GM19328 (cell line): ENCODE measurements around the gene EIF2B4.
"Not testable (repeated sequence)": the region's sequence is repeated elsewhere in the genome, so short reads cannot be mapped to it uniquely, and the experiment has no call there.

Source experiments
- ATAC-seq: cut with Tn5 transposase; IDR thresholded peaks from one replicate; pipeline ENCODE4 v1.9.1; 2021; ENCODE audit warnings: mild to moderate bottlenecking, moderate library complexity; ENCODE audit not compliant: unreplicated experiment

EIF2B4 gene

DNA sequence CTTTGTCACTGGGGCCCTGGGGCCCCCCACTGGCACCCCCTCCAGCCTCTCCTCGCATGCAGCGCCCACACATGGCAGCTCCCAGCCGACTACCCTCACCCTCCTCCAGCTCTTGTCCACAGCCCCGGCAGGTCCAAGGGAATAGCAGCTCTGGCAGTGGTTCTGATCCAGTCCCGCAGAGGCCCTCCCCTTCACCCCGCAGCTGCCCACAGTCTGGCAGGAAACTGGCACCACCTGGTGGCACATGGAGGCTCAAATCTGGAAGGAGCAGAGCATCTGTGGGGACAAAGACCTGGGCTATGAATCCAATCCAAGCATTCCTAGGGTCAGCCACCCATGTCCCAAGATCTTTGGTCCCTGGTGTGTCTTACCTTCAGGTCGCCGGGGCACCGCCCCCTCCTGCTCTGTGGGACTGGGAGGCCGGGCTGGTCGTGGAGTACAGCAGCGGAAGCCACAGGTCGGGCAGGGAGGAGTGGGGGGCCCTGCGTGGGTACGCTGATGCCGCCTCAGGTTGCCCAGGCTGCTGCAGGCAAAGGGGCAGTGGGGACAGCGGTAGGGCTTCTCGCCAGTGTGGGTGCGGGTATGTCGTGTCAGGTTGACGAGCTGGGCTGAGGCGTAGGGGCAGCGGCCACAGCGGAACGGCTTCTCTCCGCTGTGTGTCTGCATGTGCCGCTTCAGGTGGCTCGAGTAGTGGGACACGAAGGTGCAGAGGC is 8.1 kb upstream of the EIF2B4 start:
- no peak for ATAC-seq

DNA sequence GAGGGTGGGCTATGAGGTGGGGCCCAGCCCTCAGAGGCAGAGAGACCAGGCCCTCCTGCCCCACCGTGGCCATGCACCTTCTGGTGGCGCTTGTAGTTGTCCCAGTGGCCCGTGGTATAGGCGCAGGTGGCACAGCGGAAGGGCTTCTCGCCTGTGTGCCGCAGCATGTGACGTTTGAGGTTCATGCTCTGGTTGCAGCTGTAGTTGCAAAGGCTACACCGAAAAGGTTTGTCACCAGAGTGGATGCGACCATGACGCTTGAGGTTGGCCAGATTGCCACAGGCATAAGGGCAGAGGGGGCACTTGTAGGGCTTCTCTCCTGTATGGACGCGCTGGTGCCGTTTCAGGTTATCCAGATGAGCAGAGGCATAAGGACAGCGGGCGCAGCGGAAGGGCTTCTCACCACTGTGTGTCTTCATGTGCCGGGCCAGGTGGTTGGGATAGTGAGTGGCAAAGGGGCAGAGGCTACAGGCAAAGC is 7.5 kb upstream of the EIF2B4 start:
- no peak for ATAC-seq

DNA sequence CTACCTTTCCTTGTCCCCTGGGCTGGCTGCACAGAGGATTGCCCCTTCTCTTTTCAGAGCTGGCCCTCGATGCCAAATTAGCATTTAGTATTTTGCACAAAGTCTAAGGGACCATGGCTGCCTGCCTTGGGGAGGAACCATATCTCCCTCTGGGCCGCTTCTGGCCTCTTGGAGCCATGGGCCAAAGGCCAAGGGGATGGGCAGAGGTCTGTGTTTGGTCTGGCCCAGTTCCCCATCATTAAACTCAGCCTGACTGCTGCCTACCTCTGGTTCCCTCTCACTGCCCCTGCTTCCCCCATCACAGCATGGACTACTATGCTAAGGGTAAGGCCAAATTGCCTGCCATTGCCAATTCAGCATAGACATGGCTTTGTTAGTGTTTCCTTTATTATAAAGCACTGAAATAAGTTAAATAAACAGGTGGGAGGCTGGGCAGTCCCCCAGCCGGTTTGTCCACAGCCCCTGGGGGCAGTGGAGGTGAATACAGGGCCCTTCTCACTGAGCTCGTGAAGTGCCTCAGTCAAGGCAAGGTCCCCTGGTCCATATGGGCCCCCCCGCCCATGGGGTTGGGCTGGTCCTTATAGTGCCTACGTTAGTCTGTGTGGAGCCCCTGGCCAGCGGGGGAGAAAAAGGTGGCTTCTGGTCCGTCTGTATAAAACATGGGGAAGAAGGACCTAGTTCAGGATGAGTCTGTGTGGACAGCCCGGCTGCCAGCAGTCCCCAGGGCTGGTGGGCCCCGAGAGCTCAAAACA is 6.9 kb upstream of the EIF2B4 start:
- no peak for ATAC-seq

DNA sequence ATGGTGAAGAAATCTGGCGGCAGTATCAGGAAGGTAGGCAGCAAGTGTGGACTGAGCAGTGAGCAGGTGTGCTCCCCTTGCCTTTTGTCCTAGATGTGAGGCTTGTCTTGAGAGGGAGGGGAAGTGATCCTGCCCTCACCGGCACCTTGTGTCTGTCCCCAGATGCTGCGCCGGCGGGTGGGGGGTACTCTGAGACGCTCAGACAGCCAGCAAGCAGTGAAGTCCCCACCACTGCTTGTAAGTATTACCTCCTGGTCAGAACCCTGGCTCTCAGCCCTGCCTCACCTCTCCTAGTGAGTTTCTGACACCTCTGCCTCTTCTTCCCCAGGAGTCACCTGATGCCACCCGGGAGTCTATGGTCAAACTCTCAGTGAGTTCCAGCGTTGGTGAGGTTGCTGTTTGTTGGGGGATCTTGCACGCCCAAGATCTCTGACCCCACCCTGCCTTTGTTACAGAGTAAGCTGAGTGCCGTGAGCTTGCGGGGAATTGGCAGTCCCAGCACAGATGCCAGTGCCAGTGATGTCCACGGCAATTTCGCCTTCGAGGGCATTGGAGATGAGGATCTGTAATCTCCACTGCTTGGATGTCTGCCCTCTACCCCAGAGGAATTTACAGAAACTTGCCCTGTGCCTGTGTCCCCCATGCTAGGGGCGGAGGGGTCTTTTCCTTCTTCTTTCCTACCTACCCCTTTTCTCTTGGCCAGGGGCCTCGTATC is 6.2 kb upstream of the EIF2B4 start:
- ATAC-seq: no peak

DNA sequence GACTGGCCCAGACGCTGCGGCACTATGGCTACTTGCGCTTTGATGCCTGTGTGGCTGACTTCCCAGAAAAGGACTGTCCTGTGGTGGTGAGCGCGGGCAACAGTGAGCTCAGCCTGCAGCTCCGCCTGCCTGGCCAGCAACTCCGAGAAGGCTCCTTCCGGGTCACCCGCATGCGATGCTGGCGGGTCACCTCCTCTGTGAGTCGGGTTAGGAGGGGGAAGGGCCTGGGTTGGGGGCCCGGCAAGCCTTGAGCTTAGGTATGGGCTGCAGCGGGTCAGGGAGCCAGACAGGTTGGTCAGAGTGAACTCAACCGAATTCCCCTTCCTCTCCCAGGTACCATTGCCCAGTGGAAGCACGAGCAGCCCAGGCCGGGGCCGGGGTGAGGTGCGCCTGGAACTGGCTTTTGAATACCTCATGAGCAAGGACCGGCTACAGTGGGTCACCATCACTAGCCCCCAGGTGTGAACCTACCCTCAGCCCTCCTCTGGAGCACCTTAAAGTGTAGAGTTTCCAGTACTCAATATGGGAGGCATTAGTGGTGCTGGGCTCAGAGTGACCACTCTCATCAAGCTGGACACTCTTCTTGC is 5.5 kb upstream of the EIF2B4 start:
- ATAC-seq: no peak

DNA sequence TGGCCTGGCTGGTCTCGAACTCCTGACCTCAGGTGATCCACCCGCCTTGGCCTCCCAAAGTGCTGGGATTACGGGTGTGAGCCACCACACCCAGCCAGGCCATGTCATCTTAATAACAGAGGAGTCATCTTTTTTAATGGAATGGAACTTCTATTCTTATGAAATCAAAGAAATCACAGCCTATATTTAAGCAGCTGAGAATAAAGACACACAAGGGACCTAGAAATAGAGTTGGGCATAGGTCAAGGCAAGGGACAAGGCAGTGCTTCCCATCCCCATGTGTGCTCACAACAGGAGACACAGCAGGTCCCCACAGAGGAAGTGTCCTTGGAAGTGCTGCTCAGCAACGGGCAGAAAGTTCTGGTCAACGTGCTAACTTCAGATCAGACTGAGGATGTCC is 3.4 kb upstream of the EIF2B4 start:
- no peak for ATAC-seq

DNA sequence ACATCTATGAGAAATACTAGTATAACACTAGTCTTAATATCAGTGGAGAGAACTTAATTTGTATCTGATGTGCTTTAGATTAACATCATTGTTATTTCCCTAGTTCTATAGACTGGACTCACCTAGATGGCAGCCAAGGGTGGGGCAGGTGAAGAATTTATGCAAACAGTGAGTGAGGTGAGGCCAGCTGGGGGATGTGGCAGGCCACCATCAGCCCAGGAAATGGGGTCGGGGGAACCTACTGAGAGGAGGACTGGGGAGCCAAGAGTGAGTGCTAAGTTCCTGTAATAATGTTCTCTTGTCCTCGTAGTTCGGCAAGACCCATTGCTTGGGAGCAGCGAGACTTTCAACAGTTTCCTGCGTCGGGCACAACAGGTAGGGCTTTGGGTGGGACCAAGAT is 2.8 kb upstream of the EIF2B4 start:
- no peak for ATAC-seq

DNA sequence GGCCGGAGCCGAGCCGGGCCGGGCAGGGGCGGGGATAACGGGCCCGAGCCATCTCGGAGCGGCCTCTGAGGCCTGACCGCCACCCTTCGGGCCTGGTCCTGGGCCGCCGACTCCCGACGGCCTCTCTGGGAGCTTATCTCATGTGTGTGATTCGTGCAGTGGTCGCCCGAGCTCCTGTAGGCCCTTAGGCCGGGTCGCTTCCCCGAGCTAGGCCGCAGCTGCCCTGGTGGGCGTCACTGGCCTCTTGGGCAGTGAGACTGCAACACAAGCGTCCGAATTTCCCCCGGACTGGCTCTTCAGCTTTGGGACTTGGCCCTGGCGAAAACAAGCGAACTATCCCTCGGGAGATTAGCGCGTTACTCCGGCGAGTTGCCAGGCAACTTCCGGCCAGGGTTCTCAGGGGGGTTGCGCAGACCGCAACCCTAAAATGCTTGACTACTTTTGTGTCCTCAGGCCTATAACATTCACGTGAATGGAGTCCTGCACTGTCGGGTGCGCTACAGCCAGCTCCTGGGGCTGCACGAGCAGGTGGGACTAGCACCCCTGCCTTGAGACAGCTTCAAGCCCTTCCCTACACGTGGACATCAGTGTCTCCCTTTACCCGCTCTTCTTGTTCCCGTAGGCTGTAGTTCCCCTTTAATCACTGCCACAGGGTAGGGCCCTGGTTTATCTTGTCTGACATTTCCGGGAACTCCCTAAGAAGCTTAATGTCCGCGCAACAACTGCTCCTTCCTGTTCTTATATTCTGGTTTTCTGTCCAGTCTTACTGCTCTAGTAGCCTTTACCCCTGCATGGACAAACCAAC is 880 bp upstream of the EIF2B4 start:
- ATAC-seq: peak; percentile 8

DNA sequence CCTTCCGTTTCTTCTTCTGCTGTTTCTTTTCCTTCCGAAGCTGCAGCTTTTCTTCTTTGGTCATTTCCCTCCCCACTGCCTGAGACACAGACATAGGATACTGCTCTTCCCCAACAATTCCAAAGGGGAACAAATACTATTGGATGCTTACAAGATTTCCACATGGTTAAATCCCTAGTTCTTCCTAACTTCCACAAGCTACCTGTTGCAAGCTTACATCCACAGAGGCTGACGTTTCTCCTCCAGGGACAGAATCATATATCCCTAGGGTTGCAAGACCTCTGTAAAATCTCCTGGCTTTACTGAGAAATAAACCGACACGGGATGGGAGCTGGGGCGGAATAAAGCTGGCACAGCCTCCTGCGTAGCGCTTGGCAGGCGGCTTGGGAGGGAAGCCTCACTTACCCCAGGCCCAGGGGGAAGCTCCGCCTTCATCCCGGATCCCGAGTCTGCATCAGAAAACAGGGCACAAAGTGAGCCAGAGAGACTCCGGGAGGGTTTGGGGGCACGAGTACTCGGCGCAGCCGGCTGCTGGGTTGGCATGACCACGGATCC is 590 bp downstream of the EIF2B4 start:
- no peak for ATAC-seq

DNA sequence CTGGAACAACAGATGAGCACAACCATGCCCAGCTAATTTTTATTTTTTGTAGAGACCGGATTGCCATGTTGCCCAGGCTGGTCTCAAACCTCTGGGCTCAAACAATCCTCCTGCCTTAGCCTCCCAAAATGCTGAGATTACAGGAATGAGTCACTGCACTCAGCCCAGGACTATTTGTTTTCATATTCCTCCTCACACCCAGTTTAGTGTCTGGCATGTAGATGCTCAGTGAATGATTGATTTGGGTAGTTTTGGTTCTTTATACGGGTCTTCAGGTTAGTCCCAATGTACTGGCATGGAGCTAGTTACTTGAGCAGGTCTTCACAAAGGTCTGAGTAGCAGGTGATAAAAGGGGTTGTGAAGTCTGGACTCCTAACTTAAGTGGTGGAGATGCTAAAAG is 6.2 kb downstream of the EIF2B4 start:
- no peak for ATAC-seq

DNA sequence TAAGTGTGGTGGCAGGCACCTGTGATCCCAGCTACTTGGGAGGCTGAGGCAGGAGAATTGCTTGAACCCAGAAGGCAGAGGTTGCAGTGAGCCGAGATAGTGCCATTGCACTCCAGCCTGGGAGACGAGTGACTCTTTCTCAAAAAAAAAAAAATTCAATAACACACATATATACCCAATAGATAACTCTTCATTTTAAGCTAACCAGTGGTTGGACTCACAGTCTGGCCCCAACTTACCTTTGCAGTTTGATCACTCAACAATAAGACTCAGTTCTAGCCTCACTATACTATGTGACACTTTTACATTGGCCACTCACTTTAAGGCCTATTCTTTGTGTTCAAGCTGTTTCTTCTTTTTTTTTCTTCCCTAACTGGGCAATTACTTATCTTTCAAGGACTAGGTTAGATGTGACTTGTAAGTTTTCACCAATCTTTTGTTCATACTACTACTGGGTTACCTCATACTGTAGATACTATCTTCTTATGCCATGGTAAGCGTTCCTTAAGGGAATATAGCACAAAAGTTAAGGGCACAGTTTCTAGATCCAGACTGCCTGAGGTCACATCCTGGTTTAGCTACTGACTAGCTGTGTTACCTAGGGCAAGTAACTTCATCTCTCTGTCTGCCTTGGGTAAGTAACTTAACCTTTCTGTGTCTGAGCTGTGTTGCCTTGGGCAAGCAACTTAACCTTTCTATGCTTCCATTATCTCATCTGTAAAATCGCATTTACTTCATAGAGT is 7.3 kb downstream of the EIF2B4 start:
- ATAC-seq: no peak

DNA sequence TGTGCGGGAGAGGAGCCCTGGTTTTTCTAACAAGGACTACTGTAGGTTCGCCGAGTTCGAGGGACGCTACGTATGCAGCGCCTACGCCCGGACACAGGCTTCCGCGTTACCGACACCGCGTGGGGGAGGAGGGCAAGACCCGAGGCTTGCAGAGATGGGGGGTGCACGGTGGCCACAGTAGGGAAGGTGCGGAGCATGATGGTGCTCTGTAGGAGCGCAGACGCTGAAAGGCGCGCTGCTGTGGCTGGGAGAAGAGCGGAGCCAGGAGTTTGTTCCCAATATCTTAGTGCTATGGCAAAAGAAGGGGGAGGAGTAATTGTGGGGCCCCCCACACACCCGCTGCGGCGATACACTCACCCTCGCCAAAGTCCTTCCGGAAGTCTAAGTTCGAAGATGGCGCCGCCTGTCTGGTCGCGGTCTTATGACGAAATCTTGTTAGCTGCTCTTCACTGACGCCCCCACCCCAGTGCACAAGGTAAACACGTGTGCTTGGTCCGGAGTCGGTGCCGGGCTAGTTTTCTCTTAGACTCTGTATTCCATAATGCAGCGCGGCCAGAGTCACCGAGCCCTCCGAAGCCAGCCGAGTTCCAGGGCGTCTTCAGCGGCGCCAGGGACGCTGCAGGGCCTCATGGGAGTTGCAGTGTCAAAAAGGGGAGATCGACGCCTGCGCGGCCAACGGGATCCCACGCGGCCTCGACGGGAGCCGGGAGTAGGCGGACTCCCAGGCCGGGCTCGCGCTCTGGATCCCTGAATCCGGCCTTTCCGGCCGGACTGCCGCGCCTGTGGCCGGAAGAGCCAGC is 13.6 kb downstream of the EIF2B4 start, which contains the start of gene GTF3C2:
GTF3C2 (minus strand) TSS at position 383 of the 800 bp plus-strand sequence. CDS start 13,210 bp downstream, outside the sequence.
- ATAC-seq: peak; percentile 80

DNA sequence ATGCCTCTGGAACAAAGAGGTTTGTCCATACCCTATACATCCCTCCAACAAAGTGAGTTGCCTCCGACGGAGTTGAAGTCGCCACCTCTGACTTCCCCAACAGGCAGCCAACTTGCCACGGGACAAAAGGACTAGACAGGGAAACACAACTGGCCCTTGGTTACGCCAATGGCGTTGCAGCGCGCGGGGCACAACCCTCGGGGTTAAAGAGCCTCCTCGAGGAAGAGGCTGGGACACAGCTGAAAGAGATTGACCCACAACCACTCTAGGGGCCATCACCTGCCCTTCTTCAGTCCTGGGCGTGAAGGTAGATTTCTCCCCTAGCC is 14.1 kb downstream of the EIF2B4 start:
- ATAC-seq: peak; percentile 35

DNA sequence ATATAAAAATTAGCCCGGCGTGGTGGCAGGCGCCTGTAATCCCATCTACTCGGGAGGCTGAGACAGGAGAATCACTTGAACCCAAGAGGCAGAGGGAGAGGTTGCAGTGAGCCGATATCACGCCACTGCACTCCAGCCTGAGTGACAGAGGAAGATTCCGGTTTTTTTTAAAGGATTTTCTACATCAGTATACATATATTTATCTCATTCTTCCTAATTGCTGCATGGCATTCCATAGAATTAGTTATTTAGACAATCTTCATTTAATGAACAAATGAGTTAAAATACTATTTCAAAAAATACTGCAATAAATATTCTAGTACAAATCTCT is 15.6 kb downstream of the EIF2B4 start:
- ATAC-seq: no peak

DNA sequence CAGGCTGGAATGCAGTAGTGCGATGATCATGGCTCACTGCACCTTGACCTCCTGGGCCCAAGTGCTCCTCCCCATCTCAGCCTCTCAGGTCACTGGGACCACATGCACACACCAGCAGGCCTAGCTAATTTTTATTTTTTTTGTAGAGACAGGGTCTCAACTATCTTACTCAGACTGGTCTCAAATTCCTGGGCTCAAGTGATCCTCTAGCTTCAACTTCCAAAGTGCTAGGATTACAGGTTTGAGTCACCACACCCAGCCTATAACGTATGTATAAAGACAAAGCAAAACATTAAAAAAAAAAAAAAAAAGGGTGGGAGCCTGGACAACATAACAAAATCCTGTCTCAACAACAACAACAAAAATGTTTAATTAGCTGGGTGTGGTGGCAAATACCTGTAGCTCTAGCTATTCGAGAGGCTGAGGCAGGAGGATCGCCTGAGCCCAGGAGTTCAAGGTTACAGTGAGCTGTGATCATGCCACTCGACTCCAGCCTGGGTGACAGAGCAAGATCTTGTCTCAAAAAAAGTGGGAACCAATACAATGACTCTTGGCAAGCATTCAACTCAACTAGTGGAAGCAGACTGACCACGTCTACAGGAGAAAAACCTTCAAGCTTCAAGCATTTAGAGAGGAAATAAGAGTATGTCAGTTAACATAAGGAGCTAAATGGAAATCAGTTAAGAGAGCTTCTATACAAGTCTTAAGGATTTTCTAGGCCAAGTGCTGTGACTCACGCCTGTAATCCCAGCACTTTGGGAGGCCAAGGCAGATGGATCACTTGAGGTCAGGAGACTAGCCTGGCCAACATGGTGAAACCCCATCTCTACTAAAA is 16.2 kb downstream of the EIF2B4 start:
- no peak for ATAC-seq

DNA sequence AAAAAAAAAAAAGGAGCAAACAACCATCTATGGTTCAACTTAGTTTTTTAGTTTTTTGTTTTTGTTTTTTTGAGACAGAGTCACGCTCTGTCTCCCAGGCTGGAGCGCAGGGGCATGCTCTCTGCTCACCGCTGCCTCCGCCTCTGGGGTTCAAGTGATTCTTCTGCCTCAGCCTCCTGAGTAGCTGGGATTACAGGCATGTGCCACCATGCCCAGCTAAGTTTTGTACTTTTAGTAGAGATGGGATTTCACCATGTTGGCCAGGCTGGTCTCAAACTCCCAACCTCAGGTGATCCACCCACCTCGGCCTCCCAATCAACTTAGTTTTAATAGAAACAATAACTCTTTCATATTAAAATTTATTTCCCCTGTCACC is 16.8 kb downstream of the EIF2B4 start:
- not testable (repeated sequence) for ATAC-seq

DNA sequence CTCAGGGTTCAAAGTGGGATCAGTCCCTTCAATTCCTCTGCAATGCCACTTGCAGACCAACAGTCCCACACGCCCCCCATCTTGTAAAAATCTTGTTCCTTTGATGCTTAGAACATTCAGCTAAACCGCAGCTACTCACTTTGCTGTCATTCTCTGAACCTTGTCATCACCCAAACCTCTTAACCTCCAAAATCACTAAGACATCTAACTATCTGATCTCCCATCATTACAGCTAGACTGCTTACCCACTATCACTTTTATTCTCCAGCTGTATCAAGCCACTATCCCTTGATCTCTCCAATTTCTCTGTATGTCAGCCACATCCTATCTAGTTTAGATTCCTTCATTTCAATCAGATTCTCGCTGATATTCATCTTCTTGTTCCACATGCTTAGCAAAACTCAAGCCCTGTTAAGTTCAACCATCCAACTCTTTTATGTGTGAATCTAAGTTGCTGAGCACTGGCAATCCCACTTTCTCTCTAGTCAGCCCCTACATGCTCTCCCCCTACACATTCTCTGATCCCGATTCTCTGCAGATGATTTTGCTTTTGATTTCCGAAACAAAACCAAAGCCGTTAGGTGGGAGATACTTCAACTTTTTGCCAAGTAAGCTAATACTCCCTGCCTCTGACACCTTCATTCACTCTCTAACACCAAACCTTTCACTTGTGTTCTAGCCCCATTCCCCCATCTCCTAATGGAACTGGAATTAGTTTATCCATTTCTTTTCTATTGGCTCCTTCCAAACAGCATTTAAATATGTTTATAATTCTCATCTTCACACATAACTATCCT is 18.1 kb downstream of the EIF2B4 start:
- ATAC-seq: no peak
